ENCODE data around the gene SLC25A30.

The SLC25A30 gene

DNA sequence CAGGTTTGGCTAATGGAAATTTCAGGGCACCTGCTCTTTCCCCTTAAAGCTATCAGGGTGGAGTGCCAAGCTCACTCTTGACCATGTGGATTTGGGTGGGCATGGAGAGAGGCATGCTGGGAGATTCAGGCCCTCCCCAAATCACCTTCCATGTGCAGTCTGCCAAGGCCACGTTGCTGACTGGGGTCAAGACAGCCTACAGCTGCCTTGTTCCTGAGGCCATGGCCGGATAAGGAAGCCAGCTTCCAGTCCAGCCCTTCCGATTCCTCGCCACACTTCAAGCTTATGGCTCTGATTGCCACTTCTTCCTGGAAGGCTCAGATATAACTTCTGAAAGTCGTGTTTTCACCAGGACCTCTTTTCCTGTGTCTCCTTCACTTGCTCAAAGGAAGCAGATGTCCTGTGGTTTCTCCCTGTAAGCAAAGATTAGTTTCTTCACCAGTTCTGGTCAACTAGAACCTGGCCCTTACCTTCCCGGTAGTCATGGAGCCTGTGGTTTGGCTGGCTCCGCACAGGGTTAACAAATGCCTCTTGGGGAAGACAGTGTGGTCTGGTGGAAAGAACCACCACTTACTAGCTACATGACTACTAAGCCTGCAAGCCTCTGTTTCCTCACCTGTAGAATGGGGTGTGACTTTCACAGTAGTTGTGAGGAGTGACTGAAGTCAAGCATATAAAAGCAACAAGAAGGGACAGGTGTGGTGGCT, 61.1 kb downstream of the SLC25A30 start:
- H2AFZ ChIP-seq (ENCODE audit: low read depth, low read length): no peak overlapping the region
- H3K27me3 ChIP-seq (ENCODE audit: low read depth, low read length): no peaks in the 10 kb centered on the region
- no peaks in the 10 kb centered on the region for H4K20me1 ChIP-seq (ENCODE audit: insufficient read depth, low read length)
- peaks cover 10% of the 10 kb centered on the region for H3K36me3 ChIP-seq (replicated peaks; ENCODE audit: low read depth, low read length)
- H3K4me3 ChIP-seq (ENCODE audit: low read length): no peak overlapping the region
- no peak overlapping the region for H3K27ac ChIP-seq (ENCODE audit: low read length)
- H3K9ac ChIP-seq (ENCODE audit: low read length): no peak overlapping the region
- H3K4me2 ChIP-seq (ENCODE audit: low read length): no peak overlapping the region
- no peaks in the 10 kb centered on the region for H3K9me3 ChIP-seq (ENCODE audit: insufficient read depth, low read length)
- TF ChIP-seq EZH2phosphoT487 (IDR thresholded peaks at IDR 0.05; ENCODE audit: low read depth): no peak
- TF ChIP-seq, protein P1, sequence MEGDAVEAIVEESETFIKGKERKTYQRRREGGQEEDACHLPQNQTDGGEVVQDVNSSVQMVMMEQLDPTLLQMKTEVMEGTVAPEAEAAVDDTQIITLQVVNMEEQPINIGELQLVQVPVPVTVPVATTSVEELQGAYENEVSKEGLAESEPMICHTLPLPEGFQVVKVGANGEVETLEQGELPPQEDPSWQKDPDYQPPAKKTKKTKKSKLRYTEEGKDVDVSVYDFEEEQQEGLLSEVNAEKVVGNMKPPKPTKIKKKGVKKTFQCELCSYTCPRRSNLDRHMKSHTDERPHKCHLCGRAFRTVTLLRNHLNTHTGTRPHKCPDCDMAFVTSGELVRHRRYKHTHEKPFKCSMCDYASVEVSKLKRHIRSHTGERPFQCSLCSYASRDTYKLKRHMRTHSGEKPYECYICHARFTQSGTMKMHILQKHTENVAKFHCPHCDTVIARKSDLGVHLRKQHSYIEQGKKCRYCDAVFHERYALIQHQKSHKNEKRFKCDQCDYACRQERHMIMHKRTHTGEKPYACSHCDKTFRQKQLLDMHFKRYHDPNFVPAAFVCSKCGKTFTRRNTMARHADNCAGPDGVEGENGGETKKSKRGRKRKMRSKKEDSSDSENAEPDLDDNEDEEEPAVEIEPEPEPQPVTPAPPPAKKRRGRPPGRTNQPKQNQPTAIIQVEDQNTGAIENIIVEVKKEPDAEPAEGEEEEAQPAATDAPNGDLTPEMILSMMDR (IDR thresholded peaks at IDR 0.05; ENCODE audit: low read depth, low read length): no peak
- H3K4me1 ChIP-seq (ENCODE audit: low read length): peaks cover 6% of the 10 kb centered on the region
- no peaks in the 10 kb centered on the region for H3K79me2 ChIP-seq (ENCODE audit: low read length)

DNA sequence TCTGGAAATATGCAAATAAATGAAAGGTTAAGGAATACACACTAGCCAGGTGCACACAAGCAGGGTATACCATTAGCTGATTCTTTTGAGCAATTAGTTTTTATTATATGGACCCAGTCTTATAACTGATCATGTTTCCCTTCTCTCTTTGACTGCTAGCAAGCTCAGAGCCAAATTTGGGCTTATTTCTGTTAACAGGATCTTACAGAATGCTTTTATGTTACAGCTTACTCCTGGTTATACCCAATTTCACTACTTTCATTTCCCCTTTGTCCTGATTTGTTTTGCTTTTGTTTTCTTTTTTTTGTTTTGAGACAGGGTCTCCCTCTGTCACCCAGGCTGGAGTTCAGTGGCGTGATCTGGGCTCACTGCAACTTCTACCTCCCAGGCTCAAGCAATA, 64.3 kb downstream of the SLC25A30 start:
- H3K4me3 ChIP-seq (ENCODE audit: low read length): no peak overlapping the region
- TF ChIP-seq, protein P1 (IDR thresholded peaks at IDR 0.05; ENCODE audit: low read depth, low read length): no peak
- no peak for TF ChIP-seq EZH2phosphoT487 (IDR thresholded peaks at IDR 0.05; ENCODE audit: low read depth)
- H3K27ac ChIP-seq (ENCODE audit: low read length): no peak overlapping the region
- H3K9me3 ChIP-seq (ENCODE audit: insufficient read depth, low read length): no peaks in the 10 kb centered on the region
- peaks cover 6% of the 10 kb centered on the region for H3K4me1 ChIP-seq (ENCODE audit: low read length)
- H2AFZ ChIP-seq (ENCODE audit: low read depth, low read length): no peak overlapping the region
- no peaks in the 10 kb centered on the region for H3K79me2 ChIP-seq (ENCODE audit: low read length)
- H3K4me2 ChIP-seq (ENCODE audit: low read length): no peak overlapping the region
- peaks cover 24% of the 10 kb centered on the region for H3K36me3 ChIP-seq (replicated peaks; ENCODE audit: low read depth, low read length)
- H4K20me1 ChIP-seq (ENCODE audit: insufficient read depth, low read length): no peaks in the 10 kb centered on the region
- no peaks in the 10 kb centered on the region for H3K27me3 ChIP-seq (ENCODE audit: low read depth, low read length)
- no peak overlapping the region for H3K9ac ChIP-seq (ENCODE audit: low read length)

DNA sequence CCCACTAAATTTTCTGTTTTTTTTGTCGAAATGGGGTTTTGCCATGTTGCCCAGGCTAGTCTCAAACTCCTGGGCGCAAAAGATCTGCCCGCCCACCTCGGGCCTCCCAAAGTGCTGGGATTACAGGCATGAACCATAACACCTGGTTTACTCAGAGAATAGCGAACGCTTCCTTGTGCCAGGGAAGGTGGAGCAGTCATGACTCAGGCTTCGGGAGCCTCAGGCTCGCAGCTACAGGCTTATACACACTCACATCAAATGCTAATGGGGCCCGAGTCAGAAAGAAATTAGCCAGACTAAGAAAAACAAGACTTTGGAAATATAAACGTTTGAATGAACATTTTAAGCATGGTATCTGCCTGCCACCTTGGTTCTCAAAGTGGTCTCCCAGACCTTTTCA, 66.1 kb downstream of the SLC25A30 start:
- Histone ChIP-seq H2AFZ (ENCODE audit: low read depth, low read length) (no peak overlapping the region), H3K36me3 (replicated peaks; ENCODE audit: low read depth, low read length) (peaks cover 28% of the 10 kb centered on the region), H3K9me3 (ENCODE audit: insufficient read depth, low read length) (no peaks in the 10 kb centered on the region), H3K4me3 (ENCODE audit: low read length) (no peak overlapping the region), H3K4me1 (ENCODE audit: low read length) (peaks cover 6% of the 10 kb centered on the region), H3K27ac (ENCODE audit: low read length) (no peak overlapping the region), H3K4me2 (ENCODE audit: low read length) (no peak overlapping the region), H3K79me2 (ENCODE audit: low read length) (no peaks in the 10 kb centered on the region), H3K9ac (ENCODE audit: low read length) (no peak overlapping the region), H3K27me3 (ENCODE audit: low read depth, low read length) (no peaks in the 10 kb centered on the region), H4K20me1 (ENCODE audit: insufficient read depth, low read length) (no peaks in the 10 kb centered on the region)
- TF ChIP-seq EZH2phosphoT487 (IDR thresholded peaks at IDR 0.05; ENCODE audit: low read depth): no peak

DNA sequence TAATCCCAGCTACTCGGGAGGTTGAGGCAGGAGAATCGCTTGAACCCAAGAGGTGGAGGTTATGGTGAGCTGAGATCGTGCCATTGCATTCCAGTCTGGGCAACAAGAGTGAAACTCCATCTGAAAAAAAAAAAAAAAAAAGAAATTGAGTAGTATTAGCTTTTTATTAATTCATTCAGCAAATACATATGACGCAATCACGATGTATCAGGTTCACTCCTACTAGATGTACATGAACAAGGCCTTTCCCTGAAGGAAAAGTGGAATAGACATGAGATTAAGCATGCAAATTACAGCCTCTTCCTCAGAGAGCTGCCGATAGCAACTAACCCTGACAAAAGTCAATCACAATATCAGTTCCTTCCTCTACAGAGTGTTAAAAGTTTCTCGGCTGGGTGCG, 68.0 kb downstream of the SLC25A30 start:
- Histone ChIP-seq H3K4me1 (ENCODE audit: low read length) (peaks cover 6% of the 10 kb centered on the region), H3K4me3 (ENCODE audit: low read length) (no peak overlapping the region), H3K36me3 (replicated peaks; ENCODE audit: low read depth, low read length) (peaks cover 21% of the 10 kb centered on the region), H3K4me2 (ENCODE audit: low read length) (no peak overlapping the region), H3K27me3 (ENCODE audit: low read depth, low read length) (no peaks in the 10 kb centered on the region), H4K20me1 (ENCODE audit: insufficient read depth, low read length) (no peaks in the 10 kb centered on the region), H3K27ac (ENCODE audit: low read length) (no peak overlapping the region), H2AFZ (ENCODE audit: low read depth, low read length) (no peak overlapping the region), H3K9ac (ENCODE audit: low read length) (no peak overlapping the region), H3K79me2 (ENCODE audit: low read length) (no peaks in the 10 kb centered on the region), H3K9me3 (ENCODE audit: insufficient read depth, low read length) (no peaks in the 10 kb centered on the region)
- TF ChIP-seq, protein P1 (IDR thresholded peaks at IDR 0.05; ENCODE audit: low read depth, low read length): no peak
- TF ChIP-seq EZH2phosphoT487 (IDR thresholded peaks at IDR 0.05; ENCODE audit: low read depth): no peak
